GM21447 (cell line): ENCODE measurements around the gene ORC5.
"Not testable (repeated sequence)": the region's sequence is repeated elsewhere in the genome, so short reads cannot be mapped to it uniquely, and the experiment has no call there.

Experiments
- ATAC-seq: cut with Tn5 transposase; IDR thresholded peaks from one replicate; pipeline ENCODE4 v1.9.1; 2021; ENCODE audit not compliant: unreplicated experiment

ORC5 gene

GRCh38 chr7:104192434-104192833, 15.4 kb downstream of the ORC5 start:
- ATAC-seq, result no peak

GRCh38 chr7:104185346-104185745, 22.5 kb downstream of the ORC5 start:
- ATAC-seq, result no peak

- ATAC-seq, result no peak
Observed at GRCh38 chr7:104179178-104179577, 28.6 kb downstream of the ORC5 start.

GRCh38 chr7:104177565-104178083, 30.2 kb downstream of the ORC5 start:
- not testable (repeated sequence) for ATAC-seq

GRCh38 chr7:104176332-104176731, 31.5 kb downstream of the ORC5 start:
- no peak for ATAC-seq

GRCh38 chr7:104175361-104175984, 32.3 kb downstream of the ORC5 start:
- no peak for ATAC-seq

- no peak for ATAC-seq
Observed at GRCh38 chr7:104174798-104175197, 33.0 kb downstream of the ORC5 start.

GRCh38 chr7:104162081-104162480, 45.7 kb downstream of the ORC5 start:
- ATAC-seq, result no peak

- no peak for ATAC-seq
Observed at GRCh38 chr7:104161244-104161643, 46.6 kb downstream of the ORC5 start.

- no peak for ATAC-seq
Observed at GRCh38 chr7:104160375-104160774, 47.4 kb downstream of the ORC5 start.

GRCh38 chr7:104156842-104157277, 51.0 kb downstream of the ORC5 start:
- ATAC-seq, result no peak

- ATAC-seq, result no peak
Observed at GRCh38 chr7:104153287-104153686, 54.5 kb downstream of the ORC5 start.

- no peak for ATAC-seq
Observed at GRCh38 chr7:104152468-104152867, 55.3 kb downstream of the ORC5 start.

GRCh38 chr7:104150470-104150869, 57.3 kb downstream of the ORC5 start:
- ATAC-seq, result no peak

- no peak for ATAC-seq
Observed at GRCh38 chr7:104149822-104150221, 58.0 kb downstream of the ORC5 start.

- ATAC-seq, result no peak
Observed at GRCh38 chr7:104142147-104142546, 65.7 kb downstream of the ORC5 start.

- ATAC-seq, result no peak
Observed at GRCh38 chr7:104137971-104138370, 69.8 kb downstream of the ORC5 start.

- ATAC-seq, result no peak
Observed at GRCh38 chr7:104137511-104137910, 70.3 kb downstream of the ORC5 start.

GRCh38 chr7:104136981-104137380, 70.8 kb downstream of the ORC5 start:
- no peak for ATAC-seq

GRCh38 chr7:104136561-104136960, 71.3 kb downstream of the ORC5 start:
- ATAC-seq, result no peak

GRCh38 chr7:104135760-104136558, 71.9 kb downstream of the ORC5 start:
- no peak for ATAC-seq

- ATAC-seq, result no peak
Observed at GRCh38 chr7:104133238-104133637, 74.6 kb downstream of the ORC5 start.
